GM10266 (cell line): ENCODE data around the gene RIPPLY2.

Experiments
- DNase-seq: peaks from one replicate; pipeline ENCODE4 v3.0.0; 2012; ENCODE audit errors: extremely low spot score
- CTCF ChIP-seq: IDR thresholded peaks from 2 replicates; pipeline ENCODE4 v1.5.1; 2012; ENCODE audit warnings: mild to moderate bottlenecking, low read depth; ENCODE audit not compliant: control insufficient read depth, insufficient read depth; ENCODE audit errors: missing control alignments

The RIPPLY2 gene

DNA sequence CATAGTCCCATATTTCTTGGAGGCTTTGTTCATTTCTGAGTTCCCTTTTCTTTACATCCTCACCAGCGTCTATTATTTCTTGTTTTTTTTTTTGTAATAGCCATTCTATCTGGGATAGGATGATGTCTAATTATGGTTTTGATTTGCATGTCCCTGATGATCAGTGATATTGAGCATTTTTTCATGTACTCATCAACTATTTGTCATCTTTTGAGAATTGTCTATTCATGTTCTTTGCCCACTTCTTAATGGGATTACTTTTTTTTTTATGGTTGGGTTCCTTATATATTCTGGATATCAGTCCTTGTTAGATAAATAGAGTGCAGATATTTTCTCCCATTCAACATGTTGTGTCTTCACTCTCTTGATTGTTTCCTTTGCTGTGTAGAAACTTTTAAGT is 48.5 kb downstream of the RIPPLY2 start:
- no peak for TF ChIP-seq CTCF
- DNase-seq: no peak

- DNase-seq: no peak
- no peak for TF ChIP-seq CTCF
Observed at GRCh38 chr6:83904395-83904794, 51.2 kb downstream of the RIPPLY2 start.

GRCh38 chr6:83905648-83906047 is 52.5 kb downstream of the RIPPLY2 start:
- no peak for DNase-seq
- no peak for TF ChIP-seq CTCF
